ENCODE results near the gene TFF3. TPM values are rescaled to one million over a fixed set of nuclear protein-coding genes. Genes with fewer than 3 reads are reported as not detected.

Gene TFF3
- polyA plus RNA-seq, 3 donors, result 0.07 TPM; not detected in 2

DNA sequence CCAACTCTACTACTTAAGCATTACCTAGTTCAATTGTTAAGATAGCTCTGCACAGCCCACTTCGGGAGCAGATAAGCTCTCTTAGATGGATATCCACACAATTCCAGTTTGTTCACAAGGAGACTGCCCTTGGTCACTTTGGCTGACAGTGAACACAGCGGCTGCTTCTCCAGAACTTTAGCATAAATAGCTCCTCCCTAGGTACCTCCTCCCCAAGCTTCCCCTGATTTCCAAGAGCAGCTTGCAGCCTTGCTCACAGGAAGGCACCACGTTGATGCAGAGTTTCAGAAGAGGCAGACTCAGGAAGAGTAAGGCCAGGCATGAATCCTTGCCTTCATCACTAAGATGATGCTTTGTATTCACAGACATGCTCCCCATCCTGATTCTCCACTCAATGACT is 24.7 kb downstream of the TFF3 start:
- Histone ChIP-seq H3K4me1 (ENCODE audit: control insufficient read depth in 1 of 2, insufficient read depth in 2 of 2, low read length in 2 of 2) (peaks cover 19 to 28% of the 10 kb centered on the region in 2 donors), H3K27ac (ENCODE audit: low read depth in 1 of 2, low read length in 2 of 2) (peak overlapping the region in 1 of 2 donors; percentile 10), H3K79me2 (ENCODE audit: insufficient read depth, low read length) (no peaks in the 10 kb centered on the region), H3K27me3 (ENCODE audit: control insufficient read depth in 2 of 2, insufficient read depth in 2 of 2, low read length in 2 of 2) (no peaks in the 10 kb centered on the region), H4K20me1 (ENCODE audit: insufficient read depth, low read length) (no peaks in the 10 kb centered on the region), H3K9ac (ENCODE audit: insufficient read depth, low read length, poor library complexity, severe bottlenecking) (no peak overlapping the region), H3K9me3 (replicated peaks in 1 of 2; ENCODE audit: control insufficient read depth in 1 of 2, insufficient read depth in 1 of 2, low read length in 2 of 2) (no peaks in the 10 kb centered on the region), H2AFZ (ENCODE audit: insufficient read depth, low read depth, low read length, poor library complexity, severe bottlenecking) (no peak overlapping the region), H3K4me2 (replicated peaks; ENCODE audit: extremely low read depth, low read length, poor library complexity, severe bottlenecking) (peak overlapping the region; percentile 4), H3K36me3 (replicated peaks in 1 of 2; ENCODE audit: control insufficient read depth in 1 of 2, insufficient read depth in 2 of 2, low read length in 2 of 2) (no peaks in the 10 kb centered on the region), H3K4me3 (replicated peaks in 1 of 3; ENCODE audit: low read depth in 2 of 3, low read length in 3 of 3) (peak overlapping the region in 1 of 3 experiments; percentile 9)
- H3K27me3 Mint-ChIP-seq (ENCODE audit: low read depth in 3 of 3), result peaks cover 0 to 8% (median 0%) of the 10 kb centered on the region in 3 donors
- peaks cover 0 to 7% (median 2%) of the 10 kb centered on the region in 7 donors for H3K9me3 Mint-ChIP-seq
- 54% methylated on average over 3 of the region's 3 CpGs for WGBS (ENCODE audit: insufficient coverage)
- intact Hi-C loops (cut with micrococcal nuclease), result no loop called here
- peaks cover 42% of the 10 kb centered on the region for H3K4me1 Mint-ChIP-seq
- H3K27ac Mint-ChIP-seq, result peak overlapping the region; percentile 15 to 83 (median 70)
- TF ChIP-seq, protein P1, sequence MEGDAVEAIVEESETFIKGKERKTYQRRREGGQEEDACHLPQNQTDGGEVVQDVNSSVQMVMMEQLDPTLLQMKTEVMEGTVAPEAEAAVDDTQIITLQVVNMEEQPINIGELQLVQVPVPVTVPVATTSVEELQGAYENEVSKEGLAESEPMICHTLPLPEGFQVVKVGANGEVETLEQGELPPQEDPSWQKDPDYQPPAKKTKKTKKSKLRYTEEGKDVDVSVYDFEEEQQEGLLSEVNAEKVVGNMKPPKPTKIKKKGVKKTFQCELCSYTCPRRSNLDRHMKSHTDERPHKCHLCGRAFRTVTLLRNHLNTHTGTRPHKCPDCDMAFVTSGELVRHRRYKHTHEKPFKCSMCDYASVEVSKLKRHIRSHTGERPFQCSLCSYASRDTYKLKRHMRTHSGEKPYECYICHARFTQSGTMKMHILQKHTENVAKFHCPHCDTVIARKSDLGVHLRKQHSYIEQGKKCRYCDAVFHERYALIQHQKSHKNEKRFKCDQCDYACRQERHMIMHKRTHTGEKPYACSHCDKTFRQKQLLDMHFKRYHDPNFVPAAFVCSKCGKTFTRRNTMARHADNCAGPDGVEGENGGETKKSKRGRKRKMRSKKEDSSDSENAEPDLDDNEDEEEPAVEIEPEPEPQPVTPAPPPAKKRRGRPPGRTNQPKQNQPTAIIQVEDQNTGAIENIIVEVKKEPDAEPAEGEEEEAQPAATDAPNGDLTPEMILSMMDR (IDR thresholded peaks at IDR 0.05), result no peak
- no peak for DNase-seq
- H3K36me3 Mint-ChIP-seq, result peaks cover 16 to 40% of the 10 kb centered on the region in 2 donors
- no peak overlapping the region for H3K4me3 Mint-ChIP-seq

DNA sequence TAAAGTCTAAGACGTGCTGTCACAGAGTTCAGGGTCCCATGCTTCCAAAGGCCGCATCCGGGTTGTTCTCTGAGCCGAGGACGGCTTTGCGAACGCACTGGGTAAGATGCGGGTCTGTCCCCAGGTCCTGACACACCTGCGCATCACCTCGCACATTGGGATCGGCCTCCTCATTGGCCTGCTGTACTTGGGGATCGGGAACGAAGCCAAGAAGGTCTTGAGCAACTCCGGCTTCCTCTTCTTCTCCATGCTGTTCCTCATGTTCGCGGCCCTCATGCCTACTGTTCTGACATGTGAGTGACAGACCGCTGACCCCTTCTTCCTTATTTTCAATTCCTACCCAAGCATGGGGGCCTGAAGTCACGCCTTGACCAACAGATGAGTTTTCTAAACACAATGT is 25.3 kb downstream of the TFF3 start:
- 29% methylated on average over 17 of the region's 18 CpGs for WGBS (ENCODE audit: insufficient coverage)
- Histone ChIP-seq H3K4me2 (replicated peaks; ENCODE audit: extremely low read depth, low read length, poor library complexity, severe bottlenecking) (peak overlapping the region; percentile 4), H3K9me3 (replicated peaks in 1 of 2; ENCODE audit: control insufficient read depth in 1 of 2, insufficient read depth in 1 of 2, low read length in 2 of 2) (no peaks in the 10 kb centered on the region), H3K4me3 (replicated peaks in 1 of 3; ENCODE audit: low read depth in 2 of 3, low read length in 3 of 3) (no peak overlapping the region), H3K79me2 (ENCODE audit: insufficient read depth, low read length) (no peaks in the 10 kb centered on the region), H2AFZ (ENCODE audit: insufficient read depth, low read depth, low read length, poor library complexity, severe bottlenecking) (no peak overlapping the region), H4K20me1 (ENCODE audit: insufficient read depth, low read length) (no peaks in the 10 kb centered on the region), H3K27ac (ENCODE audit: low read depth in 1 of 2, low read length in 2 of 2) (peak overlapping the region in 1 of 2 donors; percentile 10), H3K4me1 (ENCODE audit: control insufficient read depth in 1 of 2, insufficient read depth in 2 of 2, low read length in 2 of 2) (peaks cover 19 to 28% of the 10 kb centered on the region in 2 donors), H3K36me3 (replicated peaks in 1 of 2; ENCODE audit: control insufficient read depth in 1 of 2, insufficient read depth in 2 of 2, low read length in 2 of 2) (no peaks in the 10 kb centered on the region), H3K27me3 (ENCODE audit: control insufficient read depth in 2 of 2, insufficient read depth in 2 of 2, low read length in 2 of 2) (no peaks in the 10 kb centered on the region), H3K9ac (ENCODE audit: insufficient read depth, low read length, poor library complexity, severe bottlenecking) (no peak overlapping the region)
- H3K4me1 Mint-ChIP-seq, result peaks cover 42% of the 10 kb centered on the region
- peak overlapping the region in 1 of 2 donors; percentile 35 for H3K4me3 Mint-ChIP-seq
- peaks cover 16 to 38% of the 10 kb centered on the region in 2 donors for H3K36me3 Mint-ChIP-seq
- DNase-seq, result peak; percentile 74 to 84 (median 84)
- peaks cover 0 to 7% (median 2%) of the 10 kb centered on the region in 7 donors for H3K9me3 Mint-ChIP-seq
- H3K27me3 Mint-ChIP-seq (ENCODE audit: low read depth in 3 of 3), result peaks cover 0 to 6% (median 0%) of the 10 kb centered on the region in 3 donors
- TF ChIP-seq, protein P1 (IDR thresholded peaks at IDR 0.05), result no peak
- intact Hi-C loops (cut with micrococcal nuclease), result no loop called here
- H3K27ac Mint-ChIP-seq, result peak overlapping the region; percentile 15 to 83 (median 51)
